ENCODE results near the gene MLN.

Gene MLN

DNA sequence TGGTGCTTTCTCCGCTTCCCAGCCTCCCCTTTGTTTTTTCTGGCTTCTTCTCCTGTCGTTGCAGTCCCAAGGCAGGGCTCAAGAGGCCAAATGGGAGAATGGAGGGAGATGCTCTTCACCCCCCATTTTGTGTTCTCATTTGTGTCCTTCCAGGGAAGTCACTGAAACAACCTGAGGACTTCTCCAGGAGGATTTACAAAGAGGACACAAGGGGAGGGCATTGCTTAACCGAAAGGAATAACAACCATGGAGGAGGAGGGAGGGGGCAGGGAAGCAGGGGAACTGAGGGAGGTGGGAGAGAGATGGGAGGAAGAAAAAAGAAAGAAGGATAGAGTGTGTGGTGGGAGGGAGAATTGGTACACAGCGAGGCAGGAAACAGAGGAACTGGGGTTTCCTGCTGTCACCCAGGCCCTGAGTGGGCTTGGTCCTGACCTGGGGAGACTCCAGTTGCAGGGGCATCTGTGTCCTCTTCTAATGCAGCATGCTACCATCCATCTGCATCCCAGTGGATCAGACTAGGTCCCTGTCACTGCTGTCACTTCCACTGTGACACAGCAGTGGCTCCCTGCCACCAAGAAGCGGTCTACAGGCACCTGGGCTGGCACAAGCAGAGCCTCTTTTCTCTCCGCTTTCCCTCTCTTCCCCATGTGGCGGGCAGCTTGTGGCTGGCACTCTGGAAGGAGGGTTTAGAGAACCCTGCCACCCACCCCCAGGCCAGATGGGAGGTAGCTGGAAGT lies 17.1 kb upstream of the MLN start:
- Histone ChIP-seq H3K79me2 (ENCODE audit: control insufficient read depth, insufficient read depth, low read length) (no peaks in the 10 kb centered on the region), H3K4me1 (ENCODE audit: control insufficient read depth, low read depth, low read length) (no peaks in the 10 kb centered on the region), H2BK120ac (ENCODE audit: low read depth, low read length) (no peak overlapping the region), H2BK5ac (ENCODE audit: low read length) (no peak overlapping the region), H3K79me1 (ENCODE audit: low read length) (no peaks in the 10 kb centered on the region), H3K4ac (ENCODE audit: low read depth, low read length) (no peak overlapping the region), H3K18ac (ENCODE audit: low read length) (no peak overlapping the region), H3K27ac (ENCODE audit: low read depth, low read length) (no peak overlapping the region), H4K8ac (ENCODE audit: low read depth, low read length) (no peak overlapping the region), H2BK15ac (replicated peaks; ENCODE audit: low read depth) (no peak overlapping the region), H3K36me3 (ENCODE audit: control insufficient read depth, insufficient read depth, low read length) (no peaks in the 10 kb centered on the region), H3K23ac (ENCODE audit: low read length) (no peak overlapping the region), H3K4me2 (ENCODE audit: low read length) (no peak overlapping the region), H3K27me3 (ENCODE audit: insufficient read depth, low read length, poor library complexity) (no peaks in the 10 kb centered on the region), H3K56ac (ENCODE audit: low read length) (no peak overlapping the region), H2AK5ac (ENCODE audit: low read length) (no peak overlapping the region), H3K9ac (ENCODE audit: low read length) (no peak overlapping the region), H4K5ac (ENCODE audit: low read length) (no peak overlapping the region), H3K4me3 (ENCODE audit: low read length) (no peak overlapping the region)
- DNase-seq: peak; percentile 42
- WGBS (ENCODE audit: extremely low coverage, insufficient coverage, low lambda C conversion rate): no CpG with 5 or more reads among the region's 7 CpGs

DNA sequence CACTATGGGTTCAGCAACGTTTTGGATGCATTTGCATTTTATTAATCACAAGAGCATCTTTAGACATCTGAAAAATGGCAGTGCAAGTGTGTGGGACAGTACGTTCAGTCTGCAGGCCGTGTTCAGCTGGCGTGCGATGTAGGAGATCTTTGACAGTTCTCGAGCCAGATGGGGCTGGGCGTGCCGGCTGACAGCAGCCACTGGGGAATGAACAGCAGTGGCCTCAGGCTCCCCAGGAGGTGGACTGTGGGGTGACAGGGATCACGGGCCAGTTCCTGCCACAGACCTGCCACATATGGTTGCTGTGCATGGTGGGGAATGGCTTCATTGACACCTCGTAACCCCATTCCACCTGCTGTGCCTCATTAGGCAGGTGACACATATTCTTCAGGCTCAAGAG lies 16.4 kb upstream of the MLN start:
- Histone ChIP-seq H3K79me1 (ENCODE audit: low read length) (no peaks in the 10 kb centered on the region), H2BK15ac (replicated peaks; ENCODE audit: low read depth) (no peak overlapping the region), H2BK120ac (ENCODE audit: low read depth, low read length) (no peak overlapping the region), H3K9ac (ENCODE audit: low read length) (no peak overlapping the region), H3K27me3 (ENCODE audit: insufficient read depth, low read length, poor library complexity) (no peaks in the 10 kb centered on the region), H2AK5ac (ENCODE audit: low read length) (no peak overlapping the region), H3K4ac (ENCODE audit: low read depth, low read length) (no peak overlapping the region), H3K79me2 (ENCODE audit: control insufficient read depth, insufficient read depth, low read length) (no peaks in the 10 kb centered on the region), H3K4me2 (ENCODE audit: low read length) (no peak overlapping the region), H2BK5ac (ENCODE audit: low read length) (no peak overlapping the region), H3K4me1 (ENCODE audit: control insufficient read depth, low read depth, low read length) (peaks cover 3% of the 10 kb centered on the region), H3K36me3 (ENCODE audit: control insufficient read depth, insufficient read depth, low read length) (no peaks in the 10 kb centered on the region), H4K5ac (ENCODE audit: low read length) (no peak overlapping the region), H4K8ac (ENCODE audit: low read depth, low read length) (no peak overlapping the region), H3K56ac (ENCODE audit: low read length) (no peak overlapping the region), H3K23ac (ENCODE audit: low read length) (no peak overlapping the region), H3K27ac (ENCODE audit: low read depth, low read length) (no peak overlapping the region), H3K4me3 (ENCODE audit: low read length) (no peak overlapping the region), H3K18ac (ENCODE audit: low read length) (no peak overlapping the region)
- WGBS (ENCODE audit: extremely low coverage, insufficient coverage, low lambda C conversion rate): no CpG with 5 or more reads among the region's 10 CpGs
- no peak for DNase-seq

DNA sequence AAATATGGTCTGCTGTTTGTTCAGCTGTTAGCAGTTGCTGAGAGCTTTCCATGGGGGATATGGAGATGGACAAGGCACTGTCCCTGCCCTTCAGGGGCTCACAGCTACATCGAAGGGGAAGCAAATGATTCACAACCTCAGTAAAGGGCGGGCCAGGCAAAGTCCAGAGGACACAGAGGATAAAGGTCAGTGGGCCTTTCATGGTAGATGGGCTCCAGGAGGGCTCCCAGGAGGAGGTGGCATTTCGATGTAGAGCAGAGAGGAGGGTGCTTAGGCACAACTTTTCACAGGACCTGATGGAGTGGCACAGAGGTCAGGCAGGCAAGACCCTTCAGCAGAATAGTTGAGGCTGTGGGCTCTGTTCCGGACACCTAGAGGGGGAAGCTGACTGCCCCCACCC lies 15.2 kb upstream of the MLN start:
- no peak overlapping the region for H3K27ac ChIP-seq (ENCODE audit: low read depth, low read length)
- no peaks in the 10 kb centered on the region for H3K36me3 ChIP-seq (ENCODE audit: control insufficient read depth, insufficient read depth, low read length)
- H3K4me3 ChIP-seq (ENCODE audit: low read length): no peak overlapping the region
- no peaks in the 10 kb centered on the region for H3K79me2 ChIP-seq (ENCODE audit: control insufficient read depth, insufficient read depth, low read length)
- DNase-seq: no peak
- no peak overlapping the region for H3K18ac ChIP-seq (ENCODE audit: low read length)
- no peak overlapping the region for H3K9ac ChIP-seq (ENCODE audit: low read length)
- H3K23ac ChIP-seq (ENCODE audit: low read length): no peak overlapping the region
- WGBS (ENCODE audit: extremely low coverage, insufficient coverage, low lambda C conversion rate): no CpG with 5 or more reads among the region's 4 CpGs
- H3K4me2 ChIP-seq (ENCODE audit: low read length): no peak overlapping the region
- H4K8ac ChIP-seq (ENCODE audit: low read depth, low read length): no peak overlapping the region
- H2BK120ac ChIP-seq (ENCODE audit: low read depth, low read length): no peak overlapping the region
- H2BK15ac ChIP-seq (replicated peaks; ENCODE audit: low read depth): no peak overlapping the region
- H2AK5ac ChIP-seq (ENCODE audit: low read length): no peak overlapping the region
- no peaks in the 10 kb centered on the region for H3K27me3 ChIP-seq (ENCODE audit: insufficient read depth, low read length, poor library complexity)
- no peak overlapping the region for H3K56ac ChIP-seq (ENCODE audit: low read length)
- H3K4me1 ChIP-seq (ENCODE audit: control insufficient read depth, low read depth, low read length): peaks cover 3% of the 10 kb centered on the region
- no peak overlapping the region for H2BK5ac ChIP-seq (ENCODE audit: low read length)
- H3K4ac ChIP-seq (ENCODE audit: low read depth, low read length): no peak overlapping the region
- no peaks in the 10 kb centered on the region for H3K79me1 ChIP-seq (ENCODE audit: low read length)
- H4K5ac ChIP-seq (ENCODE audit: low read length): no peak overlapping the region

DNA sequence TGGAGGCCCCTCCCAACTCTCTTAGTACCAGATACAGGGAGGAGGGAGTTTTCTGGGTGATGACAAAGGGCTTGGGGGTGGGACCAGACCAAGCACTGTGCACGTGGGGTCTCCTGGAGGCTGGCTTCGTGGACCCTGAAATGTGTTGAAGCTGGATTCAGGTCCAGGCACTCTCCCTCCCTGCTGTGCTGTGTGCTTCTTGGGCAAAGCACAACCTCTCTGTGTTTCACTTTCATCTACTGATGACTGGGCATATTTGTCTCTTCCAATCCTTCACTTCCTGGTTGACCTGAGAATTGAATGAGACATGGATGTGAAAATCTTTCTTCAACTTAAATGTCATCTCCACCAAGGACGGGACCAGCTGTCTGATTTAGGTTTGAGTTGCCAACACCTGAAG lies 14.5 kb upstream of the MLN start:
- no peak overlapping the region for H4K5ac ChIP-seq (ENCODE audit: low read length)
- no peaks in the 10 kb centered on the region for H3K79me1 ChIP-seq (ENCODE audit: low read length)
- no peaks in the 10 kb centered on the region for H3K36me3 ChIP-seq (ENCODE audit: control insufficient read depth, insufficient read depth, low read length)
- H3K27ac ChIP-seq (ENCODE audit: low read depth, low read length): no peak overlapping the region
- H4K8ac ChIP-seq (ENCODE audit: low read depth, low read length): no peak overlapping the region
- H2BK15ac ChIP-seq (replicated peaks; ENCODE audit: low read depth): no peak overlapping the region
- H3K4me3 ChIP-seq (ENCODE audit: low read length): no peak overlapping the region
- H3K23ac ChIP-seq (ENCODE audit: low read length): no peak overlapping the region
- no peak for DNase-seq
- no peak overlapping the region for H2BK120ac ChIP-seq (ENCODE audit: low read depth, low read length)
- no peaks in the 10 kb centered on the region for H3K27me3 ChIP-seq (ENCODE audit: insufficient read depth, low read length, poor library complexity)
- H3K4ac ChIP-seq (ENCODE audit: low read depth, low read length): no peak overlapping the region
- H3K79me2 ChIP-seq (ENCODE audit: control insufficient read depth, insufficient read depth, low read length): no peaks in the 10 kb centered on the region
- no peak overlapping the region for H2BK5ac ChIP-seq (ENCODE audit: low read length)
- peaks cover 3% of the 10 kb centered on the region for H3K4me1 ChIP-seq (ENCODE audit: control insufficient read depth, low read depth, low read length)
- WGBS (ENCODE audit: extremely low coverage, insufficient coverage, low lambda C conversion rate): no CpG with 5 or more reads among the region's 3 CpGs
- no peak overlapping the region for H2AK5ac ChIP-seq (ENCODE audit: low read length)
- H3K56ac ChIP-seq (ENCODE audit: low read length): no peak overlapping the region
- H3K18ac ChIP-seq (ENCODE audit: low read length): no peak overlapping the region
- no peak overlapping the region for H3K9ac ChIP-seq (ENCODE audit: low read length)
- H3K4me2 ChIP-seq (ENCODE audit: low read length): no peak overlapping the region

DNA sequence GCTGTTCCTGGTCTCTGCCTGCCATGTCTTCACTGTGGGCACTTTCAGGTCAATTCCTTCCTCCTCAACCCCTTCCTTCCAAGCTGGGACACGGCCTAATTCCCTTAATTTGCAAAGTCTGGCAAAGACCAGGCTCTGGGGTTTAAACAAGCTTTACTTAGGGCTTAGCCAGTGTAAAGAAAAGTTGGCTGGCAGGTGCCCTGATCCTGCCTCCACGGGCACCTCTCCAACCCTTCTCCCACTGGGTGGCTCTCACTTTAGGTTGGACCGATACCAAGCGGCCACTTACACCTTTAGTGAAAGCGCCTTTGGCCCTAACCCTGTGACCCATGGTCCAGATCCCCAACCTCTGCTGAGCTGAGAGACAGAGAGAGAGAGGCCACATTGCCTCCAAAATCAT lies 13.7 kb upstream of the MLN start:
- Histone ChIP-seq H3K36me3 (ENCODE audit: control insufficient read depth, insufficient read depth, low read length) (no peaks in the 10 kb centered on the region), H4K8ac (ENCODE audit: low read depth, low read length) (no peak overlapping the region), H2BK15ac (replicated peaks; ENCODE audit: low read depth) (no peak overlapping the region), H3K27ac (ENCODE audit: low read depth, low read length) (no peak overlapping the region), H2BK120ac (ENCODE audit: low read depth, low read length) (no peak overlapping the region), H3K23ac (ENCODE audit: low read length) (no peak overlapping the region), H3K27me3 (ENCODE audit: insufficient read depth, low read length, poor library complexity) (no peaks in the 10 kb centered on the region), H2BK5ac (ENCODE audit: low read length) (no peak overlapping the region), H4K5ac (ENCODE audit: low read length) (no peak overlapping the region), H3K79me2 (ENCODE audit: control insufficient read depth, insufficient read depth, low read length) (no peaks in the 10 kb centered on the region), H3K56ac (ENCODE audit: low read length) (no peak overlapping the region), H3K4me1 (ENCODE audit: control insufficient read depth, low read depth, low read length) (peaks cover 3% of the 10 kb centered on the region), H3K79me1 (ENCODE audit: low read length) (no peaks in the 10 kb centered on the region), H2AK5ac (ENCODE audit: low read length) (no peak overlapping the region), H3K9ac (ENCODE audit: low read length) (no peak overlapping the region), H3K18ac (ENCODE audit: low read length) (no peak overlapping the region), H3K4me3 (ENCODE audit: low read length) (no peak overlapping the region), H3K4ac (ENCODE audit: low read depth, low read length) (no peak overlapping the region), H3K4me2 (ENCODE audit: low read length) (no peak overlapping the region)
- no peak for DNase-seq
- no CpG with 5 or more reads among the region's 5 CpGs for WGBS (ENCODE audit: extremely low coverage, insufficient coverage, low lambda C conversion rate)

DNA sequence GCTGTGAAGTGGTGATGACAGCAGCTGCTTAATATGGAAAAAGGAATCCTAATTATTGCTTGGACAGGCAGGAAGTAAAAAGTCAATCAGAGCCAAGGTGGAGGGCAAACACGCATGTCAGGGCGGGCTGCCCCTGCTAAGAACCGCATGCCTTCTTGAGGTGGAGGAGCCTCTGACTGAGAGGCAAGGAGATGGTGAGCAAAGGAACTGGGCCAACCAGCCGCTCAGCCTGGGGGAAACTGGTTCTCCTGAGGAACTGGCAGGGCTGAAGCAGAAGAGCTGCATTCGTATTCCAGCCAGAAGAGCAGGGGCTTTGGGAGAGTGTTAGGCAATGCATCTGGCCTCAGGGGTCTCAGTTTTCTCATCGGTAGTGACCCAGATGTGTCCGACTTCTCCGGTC lies 13.1 kb upstream of the MLN start:
- Histone ChIP-seq H3K27me3 (ENCODE audit: insufficient read depth, low read length, poor library complexity) (no peaks in the 10 kb centered on the region), H4K5ac (ENCODE audit: low read length) (no peak overlapping the region), H3K56ac (ENCODE audit: low read length) (no peak overlapping the region), H3K79me1 (ENCODE audit: low read length) (no peaks in the 10 kb centered on the region), H3K79me2 (ENCODE audit: control insufficient read depth, insufficient read depth, low read length) (no peaks in the 10 kb centered on the region), H3K36me3 (ENCODE audit: control insufficient read depth, insufficient read depth, low read length) (no peaks in the 10 kb centered on the region), H2BK15ac (replicated peaks; ENCODE audit: low read depth) (no peak overlapping the region), H3K4me1 (ENCODE audit: control insufficient read depth, low read depth, low read length) (peaks cover 3% of the 10 kb centered on the region), H4K8ac (ENCODE audit: low read depth, low read length) (no peak overlapping the region), H3K4ac (ENCODE audit: low read depth, low read length) (no peak overlapping the region), H3K27ac (ENCODE audit: low read depth, low read length) (no peak overlapping the region), H2BK5ac (ENCODE audit: low read length) (no peak overlapping the region), H2BK120ac (ENCODE audit: low read depth, low read length) (no peak overlapping the region), H3K9ac (ENCODE audit: low read length) (no peak overlapping the region), H3K4me2 (ENCODE audit: low read length) (no peak overlapping the region), H3K4me3 (ENCODE audit: low read length) (no peak overlapping the region), H3K23ac (ENCODE audit: low read length) (no peak overlapping the region), H2AK5ac (ENCODE audit: low read length) (no peak overlapping the region), H3K18ac (ENCODE audit: low read length) (no peak overlapping the region)
- DNase-seq: no peak
- no CpG with 5 or more reads among the region's 8 CpGs for WGBS (ENCODE audit: extremely low coverage, insufficient coverage, low lambda C conversion rate)
